Measurements from ENCODE around the gene KDM2B. TPM values are rescaled to one million over a fixed set of nuclear protein-coding genes. Genes with fewer than 3 reads are reported as not detected.

The KDM2B gene
- polyA plus RNA-seq, 1 of the 3 experiments (the other 2 are of a cell fraction): 11.5 TPM

DNA sequence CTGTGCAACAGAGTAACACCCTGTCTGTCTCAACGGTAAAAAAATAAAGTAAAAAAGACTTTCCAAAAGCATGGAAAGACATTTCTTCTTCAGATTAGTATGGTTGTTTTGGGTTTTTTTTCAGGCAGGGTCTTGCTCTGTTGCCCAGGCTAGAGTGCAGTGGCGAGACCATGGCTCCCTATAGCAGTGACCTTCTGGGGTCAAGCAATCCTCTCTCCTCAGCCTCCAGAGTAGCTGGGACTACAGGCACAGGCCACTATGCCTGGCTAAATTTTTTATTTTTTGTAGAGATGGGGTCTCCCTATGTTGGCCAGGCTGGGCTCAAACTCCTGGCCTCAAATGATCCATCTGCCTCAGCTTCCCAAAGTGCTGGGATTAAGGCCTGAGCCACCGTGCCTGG, 72.8 kb downstream of the KDM2B start:
- TF ChIP-seq TEAD4 (IDR thresholded peaks at IDR 0.05; ENCODE audit: borderline replicate concordance, insufficient read depth) (no peak), MEF2A (IDR thresholded peaks at IDR 0.05; ENCODE audit: borderline replicate concordance, low read depth) (no peak), SMC3 (IDR thresholded peaks at IDR 0.05; ENCODE audit: low read depth, low read length) (no peak), GABPA (IDR thresholded peaks at IDR 0.05; ENCODE audit: low read depth) (no peak), MXI1 (IDR thresholded peaks at IDR 0.05; ENCODE audit: low read depth, low read length) (no peak), YY1 (IDR thresholded peaks at IDR 0.05; ENCODE audit: low read depth) (no peak), RAD21 (IDR thresholded peaks at IDR 0.05; ENCODE audit: low read length) (no peak), RXRA (IDR thresholded peaks at IDR 0.05; ENCODE audit: borderline replicate concordance, low read depth) (no peak), FOXJ3 (CRISPR knock-in tag; IDR thresholded peaks at IDR 0.05) (no peak), SIN3A (IDR thresholded peaks at IDR 0.05; ENCODE audit: borderline replicate concordance, low read depth, low read length) (no peak)
- TF ChIP-seq, protein P1, sequence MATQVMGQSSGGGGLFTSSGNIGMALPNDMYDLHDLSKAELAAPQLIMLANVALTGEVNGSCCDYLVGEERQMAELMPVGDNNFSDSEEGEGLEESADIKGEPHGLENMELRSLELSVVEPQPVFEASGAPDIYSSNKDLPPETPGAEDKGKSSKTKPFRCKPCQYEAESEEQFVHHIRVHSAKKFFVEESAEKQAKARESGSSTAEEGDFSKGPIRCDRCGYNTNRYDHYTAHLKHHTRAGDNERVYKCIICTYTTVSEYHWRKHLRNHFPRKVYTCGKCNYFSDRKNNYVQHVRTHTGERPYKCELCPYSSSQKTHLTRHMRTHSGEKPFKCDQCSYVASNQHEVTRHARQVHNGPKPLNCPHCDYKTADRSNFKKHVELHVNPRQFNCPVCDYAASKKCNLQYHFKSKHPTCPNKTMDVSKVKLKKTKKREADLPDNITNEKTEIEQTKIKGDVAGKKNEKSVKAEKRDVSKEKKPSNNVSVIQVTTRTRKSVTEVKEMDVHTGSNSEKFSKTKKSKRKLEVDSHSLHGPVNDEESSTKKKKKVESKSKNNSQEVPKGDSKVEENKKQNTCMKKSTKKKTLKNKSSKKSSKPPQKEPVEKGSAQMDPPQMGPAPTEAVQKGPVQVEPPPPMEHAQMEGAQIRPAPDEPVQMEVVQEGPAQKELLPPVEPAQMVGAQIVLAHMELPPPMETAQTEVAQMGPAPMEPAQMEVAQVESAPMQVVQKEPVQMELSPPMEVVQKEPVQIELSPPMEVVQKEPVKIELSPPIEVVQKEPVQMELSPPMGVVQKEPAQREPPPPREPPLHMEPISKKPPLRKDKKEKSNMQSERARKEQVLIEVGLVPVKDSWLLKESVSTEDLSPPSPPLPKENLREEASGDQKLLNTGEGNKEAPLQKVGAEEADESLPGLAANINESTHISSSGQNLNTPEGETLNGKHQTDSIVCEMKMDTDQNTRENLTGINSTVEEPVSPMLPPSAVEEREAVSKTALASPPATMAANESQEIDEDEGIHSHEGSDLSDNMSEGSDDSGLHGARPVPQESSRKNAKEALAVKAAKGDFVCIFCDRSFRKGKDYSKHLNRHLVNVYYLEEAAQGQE (IDR thresholded peaks at IDR 0.05; ENCODE audit: low read depth, low read length): no peak
- TF ChIP-seq, protein P2, sequence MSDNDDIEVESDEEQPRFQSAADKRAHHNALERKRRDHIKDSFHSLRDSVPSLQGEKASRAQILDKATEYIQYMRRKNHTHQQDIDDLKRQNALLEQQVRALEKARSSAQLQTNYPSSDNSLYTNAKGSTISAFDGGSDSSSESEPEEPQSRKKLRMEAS (IDR thresholded peaks at IDR 0.05; ENCODE audit: low read depth): no peak
- TF ChIP-seq, protein P3, sequence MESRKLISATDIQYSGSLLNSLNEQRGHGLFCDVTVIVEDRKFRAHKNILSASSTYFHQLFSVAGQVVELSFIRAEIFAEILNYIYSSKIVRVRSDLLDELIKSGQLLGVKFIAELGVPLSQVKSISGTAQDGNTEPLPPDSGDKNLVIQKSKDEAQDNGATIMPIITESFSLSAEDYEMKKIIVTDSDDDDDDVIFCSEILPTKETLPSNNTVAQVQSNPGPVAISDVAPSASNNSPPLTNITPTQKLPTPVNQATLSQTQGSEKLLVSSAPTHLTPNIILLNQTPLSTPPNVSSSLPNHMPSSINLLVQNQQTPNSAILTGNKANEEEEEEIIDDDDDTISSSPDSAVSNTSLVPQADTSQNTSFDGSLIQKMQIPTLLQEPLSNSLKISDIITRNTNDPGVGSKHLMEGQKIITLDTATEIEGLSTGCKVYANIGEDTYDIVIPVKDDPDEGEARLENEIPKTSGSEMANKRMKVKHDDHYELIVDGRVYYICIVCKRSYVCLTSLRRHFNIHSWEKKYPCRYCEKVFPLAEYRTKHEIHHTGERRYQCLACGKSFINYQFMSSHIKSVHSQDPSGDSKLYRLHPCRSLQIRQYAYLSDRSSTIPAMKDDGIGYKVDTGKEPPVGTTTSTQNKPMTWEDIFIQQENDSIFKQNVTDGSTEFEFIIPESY (IDR thresholded peaks at IDR 0.05; ENCODE audit: borderline replicate concordance, low read depth): no peak
- Histone ChIP-seq H2AFZ (ENCODE audit: low read depth) (no peak overlapping the region), H3K9ac (no peak overlapping the region), H4K20me1 (ENCODE audit: insufficient read depth) (no peaks in the 10 kb centered on the region), H3K4me2 (no peak overlapping the region), H3K27ac (ENCODE audit: low read depth in 2 of 2, low read length in 1 of 2) (no peak overlapping the region), H3K27me3 (ENCODE audit: insufficient read depth) (no peaks in the 10 kb centered on the region), H3K4me3 (ENCODE audit: low read depth in 2 of 2, low read length in 1 of 2) (no peak overlapping the region), H3K79me2 (ENCODE audit: insufficient read depth) (no peaks in the 10 kb centered on the region), H3F3A (replicated peaks; ENCODE audit: insufficient read depth) (no peaks in the 10 kb centered on the region), H3K36me3 (replicated peaks in 1 of 2; ENCODE audit: control insufficient read depth in 1 of 2, insufficient read depth in 2 of 2, low read length in 1 of 2) (peaks cover 0 to 3% of the 10 kb centered on the region in 2 experiments), H3K4me1 (ENCODE audit: control insufficient read depth in 1 of 2, insufficient read depth in 2 of 2, low read depth in 1 of 2, low read length in 1 of 2) (no peaks in the 10 kb centered on the region), H3K9me2 (no peaks in the 10 kb centered on the region), H3K9me3 (no peaks in the 10 kb centered on the region)
- 86% methylated on average over 3 of the region's 3 CpGs for WGBS (ENCODE audit: low lambda C conversion rate)
- no peak for DNase-seq
- ChIA-PET CTCF (interaction anchor here (0.6 to 4.8 kb wide), 5 partner anchors 9 to 164 kb away, joined by 3 to 24 read pairs (median 3); no protein-coding TSS in a partner anchor), POLR2A (no interaction called here)

Data from SK-N-SH (cell line).